ENCODE measurements around the gene CCDC12.

Gene CCDC12

DNA sequence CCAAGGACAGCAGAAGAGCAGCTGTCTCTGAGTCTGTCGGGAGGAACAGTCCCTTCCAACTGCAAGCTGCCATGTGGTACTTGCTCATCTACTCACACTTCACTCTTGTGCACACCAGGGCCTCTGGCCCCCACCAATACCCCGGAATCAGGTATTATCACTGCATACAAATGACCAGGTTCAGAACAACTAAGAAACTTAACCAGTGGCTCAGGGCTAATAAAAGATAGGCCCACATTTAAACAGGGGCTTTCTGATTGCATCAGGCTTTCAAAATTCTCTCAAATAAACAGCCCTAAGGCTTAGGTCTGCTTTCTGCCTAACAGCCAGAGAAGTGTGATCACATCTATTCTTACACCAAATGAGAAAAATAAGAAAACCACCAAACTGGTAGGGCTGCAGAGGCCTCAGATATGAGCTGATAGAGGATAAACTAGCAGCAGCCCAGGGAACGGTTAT is 20.7 kb downstream of the CCDC12 start:
- Mint-ChIP-seq H3K4me3 (peak overlapping the region; percentile 86), H3K9me3 (no peaks in the 10 kb centered on the region), H3K36me3 (ENCODE audit: low read depth) (peaks cover 29% of the 10 kb centered on the region), H3K27ac (peak overlapping the region; percentile 87), H3K4me1 (ENCODE audit: low read depth) (peaks cover 82% of the 10 kb centered on the region), H3K27me3 (ENCODE audit: low read depth) (no peaks in the 10 kb centered on the region)
- no peak for DNase-seq (ENCODE audit: low spot score)

DNA sequence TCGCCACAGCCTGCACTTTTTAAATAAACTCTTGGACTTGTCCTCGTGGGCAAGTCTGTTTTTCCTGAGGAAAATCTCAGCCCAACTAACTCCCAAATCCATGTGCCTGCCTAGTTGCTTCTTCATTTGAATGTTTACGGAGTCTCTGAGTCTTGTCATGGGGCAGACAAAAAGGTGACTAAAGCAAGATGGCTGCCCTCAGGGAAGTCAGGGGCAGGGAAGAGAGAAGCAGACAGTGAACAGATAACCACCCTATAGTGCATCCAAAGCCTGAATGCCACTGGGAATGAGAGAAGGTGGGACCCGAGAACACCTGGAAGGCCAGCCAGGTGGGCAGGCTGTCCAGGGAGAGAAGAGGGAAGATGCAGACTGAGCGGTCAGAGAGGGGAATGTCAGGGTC is 21.4 kb downstream of the CCDC12 start:
- H3K4me3 Mint-ChIP-seq, result peak overlapping the region; percentile 86
- DNase-seq (ENCODE audit: low spot score), result no peak
- no peaks in the 10 kb centered on the region for H3K27me3 Mint-ChIP-seq (ENCODE audit: low read depth)
- peak overlapping the region; percentile 87 for H3K27ac Mint-ChIP-seq
- H3K4me1 Mint-ChIP-seq (ENCODE audit: low read depth), result peaks cover 76% of the 10 kb centered on the region
- H3K36me3 Mint-ChIP-seq (ENCODE audit: low read depth), result peaks cover 27% of the 10 kb centered on the region
- no peaks in the 10 kb centered on the region for H3K9me3 Mint-ChIP-seq

DNA sequence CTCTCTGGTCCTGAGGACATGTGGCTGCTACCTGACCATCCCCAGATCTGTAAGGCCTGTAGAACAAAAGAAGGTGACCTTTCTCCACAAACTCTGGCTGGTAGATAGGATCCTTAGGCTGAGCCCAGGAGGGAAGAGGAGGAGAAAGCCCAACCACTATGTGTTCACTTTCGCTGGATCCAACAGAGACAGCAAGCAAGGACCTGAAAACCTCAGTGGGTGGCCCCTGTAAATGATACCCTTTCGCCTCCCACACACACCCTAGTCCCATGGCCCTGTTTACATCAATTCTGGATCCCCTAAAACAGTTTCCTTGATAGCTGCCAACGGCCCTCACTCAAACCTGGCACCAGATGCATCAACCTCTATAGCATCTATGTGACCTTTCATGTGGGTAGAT is 22.4 kb downstream of the CCDC12 start:
- Mint-ChIP-seq H3K36me3 (ENCODE audit: low read depth) (peaks cover 25% of the 10 kb centered on the region), H3K27me3 (ENCODE audit: low read depth) (no peaks in the 10 kb centered on the region)
- no peak for DNase-seq (ENCODE audit: low spot score)

DNA sequence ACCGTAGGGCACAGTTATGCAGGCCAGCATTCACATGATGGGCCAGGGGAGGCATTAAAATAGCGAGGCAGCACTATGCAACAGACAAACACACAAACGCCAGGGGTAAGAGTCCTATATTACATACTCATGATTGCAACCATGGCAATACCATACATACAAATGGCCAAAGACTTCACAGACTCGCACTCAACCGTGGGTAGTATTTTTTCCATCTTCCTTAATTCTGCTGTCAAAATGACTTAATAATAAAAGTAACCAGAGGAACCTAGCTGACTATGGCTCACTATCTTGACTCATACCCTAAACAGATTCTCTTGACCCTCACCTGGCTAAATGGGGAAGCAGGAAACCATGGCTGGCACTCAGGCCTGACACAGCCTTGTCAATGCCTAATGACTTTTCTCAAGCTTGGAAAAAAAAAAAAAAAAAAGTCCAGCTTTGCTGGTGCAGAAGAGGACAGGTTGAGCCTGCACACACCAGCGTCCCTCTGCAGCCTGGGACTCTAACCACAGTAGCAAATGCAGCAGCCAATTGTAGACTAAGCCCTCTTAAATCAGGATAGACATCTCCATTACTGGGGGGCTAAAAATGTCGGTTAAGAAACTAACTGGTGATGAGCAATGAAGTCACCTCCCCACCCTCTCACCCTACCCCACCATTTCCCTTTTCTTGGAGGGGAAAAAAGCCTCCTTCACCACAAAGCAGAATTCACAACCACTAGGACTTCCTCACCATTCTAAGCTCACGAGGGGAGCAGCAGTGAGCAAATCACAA is 23.1 kb downstream of the CCDC12 start:
- DNase-seq (ENCODE audit: low spot score), result no peak
- peak overlapping the region; percentile 87 for H3K27ac Mint-ChIP-seq
- no peaks in the 10 kb centered on the region for H3K9me3 Mint-ChIP-seq
- H3K27me3 Mint-ChIP-seq (ENCODE audit: low read depth), result no peaks in the 10 kb centered on the region
- H3K36me3 Mint-ChIP-seq (ENCODE audit: low read depth), result peaks cover 21% of the 10 kb centered on the region
- H3K4me1 Mint-ChIP-seq (ENCODE audit: low read depth), result peaks cover 72% of the 10 kb centered on the region
- H3K4me3 Mint-ChIP-seq, result peak overlapping the region; percentile 86

More for the DNA sequence above, 22.4 kb downstream of the CCDC12 start:
- Mint-ChIP-seq H3K27ac (peak overlapping the region; percentile 87), H3K4me1 (ENCODE audit: low read depth) (peaks cover 72% of the 10 kb centered on the region), H3K4me3 (peak overlapping the region; percentile 86), H3K9me3 (no peaks in the 10 kb centered on the region)

DNA sequence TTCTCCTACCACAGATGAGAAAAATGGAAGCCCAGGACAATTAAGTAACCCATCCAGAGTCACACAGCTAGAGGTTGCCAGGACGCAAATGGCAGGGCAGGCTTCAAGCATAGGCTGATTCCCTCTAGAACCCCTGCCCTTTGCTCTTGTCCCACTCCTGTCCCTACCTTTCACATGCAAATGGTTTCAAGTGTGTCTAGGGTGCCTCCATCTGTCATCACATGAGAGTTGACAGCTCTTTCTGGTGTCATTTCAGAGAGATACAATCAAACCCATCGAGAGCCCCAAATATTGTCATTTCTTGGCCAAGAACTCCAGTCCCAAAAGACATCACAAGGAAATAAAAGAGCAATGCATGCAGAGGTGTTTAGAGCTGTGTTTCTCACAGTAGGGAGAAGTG is 23.7 kb downstream of the CCDC12 start:
- peak overlapping the region; percentile 86 for H3K4me3 Mint-ChIP-seq
- peak overlapping the region; percentile 87 for H3K27ac Mint-ChIP-seq
- H3K27me3 Mint-ChIP-seq (ENCODE audit: low read depth), result no peaks in the 10 kb centered on the region

DNA sequence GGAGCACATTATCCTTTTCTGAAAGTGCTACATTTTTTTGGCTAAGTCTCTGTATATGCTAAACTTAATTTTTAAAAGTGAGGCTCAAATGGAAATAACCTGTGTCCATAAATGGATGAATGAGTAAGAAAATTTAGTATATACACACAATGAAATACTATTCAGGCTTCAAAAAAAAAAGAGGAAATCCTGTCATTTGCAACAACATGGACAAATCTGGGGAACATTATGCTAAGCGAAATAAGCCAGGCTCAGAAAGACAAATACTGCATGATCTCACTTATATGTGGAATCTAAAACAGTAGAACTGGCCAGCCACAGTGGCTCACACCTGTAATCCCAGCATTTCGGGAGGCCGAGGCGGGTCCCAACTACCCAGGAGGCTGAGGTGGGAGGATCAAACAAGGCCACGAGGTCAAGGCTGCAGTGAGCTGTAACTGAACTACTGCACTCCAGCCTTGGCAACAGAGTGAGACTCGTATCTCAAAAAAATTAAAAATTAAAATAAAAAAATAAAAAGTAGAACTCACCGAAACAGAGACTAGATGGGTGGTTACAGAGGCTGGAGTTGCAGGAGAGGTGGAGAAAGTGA is 25.8 kb downstream of the CCDC12 start:
- Mint-ChIP-seq H3K36me3 (ENCODE audit: low read depth) (peaks cover 34% of the 10 kb centered on the region), H3K27ac (peak overlapping the region; percentile 58), H3K9me3 (no peaks in the 10 kb centered on the region), H3K27me3 (ENCODE audit: low read depth) (no peaks in the 10 kb centered on the region), H3K4me1 (ENCODE audit: low read depth) (peaks cover 83% of the 10 kb centered on the region), H3K4me3 (peak overlapping the region; percentile 18)
- DNase-seq (ENCODE audit: low spot score), result no peak

More for the DNA sequence above, 23.7 kb downstream of the CCDC12 start:
- H3K4me1 Mint-ChIP-seq (ENCODE audit: low read depth), result peaks cover 78% of the 10 kb centered on the region
- no peaks in the 10 kb centered on the region for H3K9me3 Mint-ChIP-seq
- no peak for DNase-seq (ENCODE audit: low spot score)
- H3K36me3 Mint-ChIP-seq (ENCODE audit: low read depth), result peaks cover 18% of the 10 kb centered on the region

DNA sequence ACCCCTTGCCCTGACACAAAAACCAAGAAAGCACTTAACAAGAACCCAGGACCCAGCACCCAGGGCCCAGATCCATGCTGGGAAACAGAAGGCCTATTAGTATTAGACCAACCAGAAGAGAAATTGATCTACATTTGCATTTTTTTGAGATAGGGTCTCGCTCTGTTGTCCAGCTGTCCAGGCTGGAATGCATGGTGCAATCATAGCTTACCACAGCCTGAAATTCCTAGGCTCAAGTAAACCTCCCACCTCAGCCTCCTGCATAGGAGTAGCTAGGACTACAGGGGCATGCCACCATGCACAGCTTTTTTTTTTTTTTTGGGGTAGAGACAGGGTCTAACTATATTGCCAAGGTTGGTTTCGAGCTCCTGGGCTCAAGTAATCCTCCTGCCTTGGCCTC is 26.4 kb downstream of the CCDC12 start:
- Mint-ChIP-seq H3K27me3 (ENCODE audit: low read depth) (no peaks in the 10 kb centered on the region), H3K27ac (peak overlapping the region; percentile 76), H3K36me3 (ENCODE audit: low read depth) (peaks cover 39% of the 10 kb centered on the region), H3K4me1 (ENCODE audit: low read depth) (peaks cover 82% of the 10 kb centered on the region), H3K9me3 (no peaks in the 10 kb centered on the region), H3K4me3 (peak overlapping the region; percentile 63)
- no peak for DNase-seq (ENCODE audit: low spot score)

DNA sequence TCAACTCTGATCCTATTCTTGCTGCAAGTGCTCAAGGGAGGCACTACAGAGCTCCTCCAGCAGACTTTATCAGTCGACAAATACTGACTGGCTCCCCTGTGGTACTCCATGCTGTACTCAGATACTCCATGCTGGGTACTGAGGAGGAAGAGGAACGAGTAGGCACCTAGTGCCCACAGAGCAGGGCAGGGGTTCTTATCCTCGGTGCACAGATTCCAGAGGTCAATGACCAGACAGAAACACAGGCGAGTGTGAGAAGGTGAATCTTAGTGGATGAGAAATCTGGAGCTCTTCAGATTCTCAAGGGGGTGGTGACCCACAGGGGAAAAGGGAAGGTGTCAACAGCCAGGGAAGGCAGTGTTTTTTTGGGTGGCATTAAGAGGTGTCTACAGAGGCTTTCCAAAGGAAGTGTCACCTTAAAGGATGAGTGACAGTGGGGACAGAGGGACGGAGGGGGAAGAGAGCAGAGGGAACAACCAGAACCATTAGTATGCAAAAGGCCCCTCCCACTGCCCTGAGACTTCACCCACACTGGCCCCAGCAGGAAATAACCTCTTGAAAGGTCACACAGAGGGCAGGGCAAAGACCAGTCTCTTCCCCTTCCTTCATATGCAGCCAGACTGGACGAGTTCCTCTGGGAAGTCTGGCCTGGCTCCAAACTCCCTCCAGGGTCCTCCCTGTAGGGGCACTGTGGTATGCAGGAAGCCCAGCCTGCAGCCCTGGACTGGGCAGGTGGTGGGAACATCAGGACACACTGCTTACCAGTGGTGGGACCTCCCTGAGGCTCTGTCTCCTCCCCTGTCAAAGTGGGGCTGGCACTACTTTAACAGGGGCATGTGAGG is 27.5 kb downstream of the CCDC12 start:
- H3K4me3 Mint-ChIP-seq, result peak overlapping the region; percentile 74
- no peaks in the 10 kb centered on the region for H3K27me3 Mint-ChIP-seq (ENCODE audit: low read depth)
- no peak for DNase-seq (ENCODE audit: low spot score)
- peaks cover 39% of the 10 kb centered on the region for H3K36me3 Mint-ChIP-seq (ENCODE audit: low read depth)
- no peaks in the 10 kb centered on the region for H3K9me3 Mint-ChIP-seq
- peaks cover 80% of the 10 kb centered on the region for H3K4me1 Mint-ChIP-seq (ENCODE audit: low read depth)
- H3K27ac Mint-ChIP-seq, result peak overlapping the region; percentile 92

DNA sequence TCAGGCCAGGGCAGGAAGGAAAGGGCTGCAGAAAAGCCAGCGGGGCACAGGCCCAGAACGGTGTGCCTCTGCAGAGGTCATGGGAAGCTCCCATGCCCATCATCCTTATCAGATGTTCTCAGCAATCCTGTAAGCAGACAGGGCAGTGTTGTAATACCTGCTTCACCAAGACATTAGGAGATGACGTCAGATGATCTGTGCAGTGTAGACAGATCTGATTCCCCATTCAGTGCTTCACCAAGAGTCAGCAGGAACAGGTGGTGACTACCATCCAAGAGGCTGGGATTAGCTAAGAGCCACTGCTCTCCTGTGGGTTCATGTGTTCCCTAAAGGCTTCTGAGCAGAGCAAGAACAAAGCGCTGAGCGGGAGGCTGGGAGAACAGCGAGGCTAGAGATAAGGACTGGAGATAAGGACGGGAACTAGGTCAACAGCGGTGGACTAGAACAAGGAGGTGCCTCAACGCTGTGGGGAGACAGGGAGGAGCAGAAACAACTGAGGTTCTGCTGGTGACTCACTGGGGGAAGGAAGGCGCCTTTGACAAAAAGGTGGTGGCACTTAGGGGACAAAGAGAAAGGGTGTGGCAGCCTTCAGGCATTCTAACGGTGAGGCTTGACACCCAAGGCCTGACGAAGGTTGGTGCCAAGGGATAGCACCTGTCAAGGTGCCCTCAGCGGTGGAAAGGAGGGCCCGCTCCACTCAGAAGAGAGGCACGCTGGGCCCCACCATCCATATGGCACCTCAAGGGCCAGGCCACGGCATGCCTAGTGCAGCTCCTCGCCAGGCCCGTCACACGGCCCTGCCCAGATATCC is 28.4 kb downstream of the CCDC12 start:
- Mint-ChIP-seq H3K9me3 (no peaks in the 10 kb centered on the region), H3K27me3 (ENCODE audit: low read depth) (no peaks in the 10 kb centered on the region), H3K36me3 (ENCODE audit: low read depth) (peaks cover 35% of the 10 kb centered on the region), H3K4me3 (peak overlapping the region; percentile 74), H3K27ac (peak overlapping the region; percentile 92), H3K4me1 (ENCODE audit: low read depth) (peaks cover 77% of the 10 kb centered on the region)
- peak; percentile 69 for DNase-seq (ENCODE audit: low spot score)

DNA sequence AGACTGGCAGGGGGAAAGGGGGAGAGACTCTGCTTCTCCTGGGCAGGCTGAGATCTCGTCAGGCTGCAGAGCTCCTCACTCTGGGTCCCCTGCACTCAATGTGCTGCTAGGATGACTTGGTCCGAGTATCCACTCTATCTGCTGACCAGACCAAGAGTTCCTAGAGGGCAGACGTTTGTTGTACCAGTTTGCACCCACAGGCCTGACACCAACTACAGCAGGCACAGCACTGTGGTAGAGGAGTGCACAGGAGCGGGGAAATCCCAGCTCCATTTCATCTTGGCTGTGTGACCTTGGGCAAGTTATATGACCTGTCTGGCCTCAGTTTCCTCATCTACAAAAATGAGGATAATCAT is 29.0 kb downstream of the CCDC12 start:
- peak overlapping the region; percentile 74 for H3K4me3 Mint-ChIP-seq
- peak overlapping the region; percentile 92 for H3K27ac Mint-ChIP-seq
- H3K36me3 Mint-ChIP-seq (ENCODE audit: low read depth), result peaks cover 35% of the 10 kb centered on the region
- no peak for DNase-seq (ENCODE audit: low spot score)
- H3K27me3 Mint-ChIP-seq (ENCODE audit: low read depth), result no peaks in the 10 kb centered on the region
- no peaks in the 10 kb centered on the region for H3K9me3 Mint-ChIP-seq
- peaks cover 75% of the 10 kb centered on the region for H3K4me1 Mint-ChIP-seq (ENCODE audit: low read depth)

DNA sequence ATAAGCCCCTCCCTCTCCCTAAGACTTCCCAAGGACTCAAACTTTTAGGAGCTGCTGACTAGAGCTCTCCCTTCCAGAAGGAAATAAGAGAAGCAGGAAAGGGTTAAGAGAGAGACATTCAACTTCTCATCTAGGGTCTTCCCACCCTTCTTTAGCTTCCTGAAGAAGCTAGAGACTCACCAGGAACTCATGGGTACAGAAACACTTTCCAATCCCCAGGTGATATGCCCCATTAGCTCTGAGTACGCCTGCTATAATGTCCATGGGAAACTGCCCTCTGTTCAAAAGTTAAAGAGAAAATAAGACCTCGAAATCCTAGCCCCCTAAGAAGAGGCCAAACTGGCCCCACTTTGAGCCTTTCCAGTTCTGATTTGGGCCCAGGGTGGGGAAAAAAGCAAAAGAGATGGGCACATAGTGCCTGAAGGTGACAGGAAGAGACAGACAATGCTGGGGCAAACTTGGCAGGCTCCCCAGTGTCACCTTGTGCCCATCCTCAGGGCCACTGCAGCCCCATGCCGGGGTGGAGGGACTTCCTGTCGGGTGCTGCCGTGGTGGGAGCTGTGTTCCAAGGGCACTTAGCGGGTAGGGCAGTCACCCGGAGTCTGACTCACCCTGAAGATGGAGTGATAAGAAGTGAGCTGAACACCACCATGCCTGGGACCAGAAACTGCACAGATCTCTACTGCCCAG is 29.5 kb downstream of the CCDC12 start:
- peak overlapping the region; percentile 74 for H3K4me3 Mint-ChIP-seq
- peaks cover 33% of the 10 kb centered on the region for H3K36me3 Mint-ChIP-seq (ENCODE audit: low read depth)
- peak overlapping the region; percentile 92 for H3K27ac Mint-ChIP-seq
- H3K27me3 Mint-ChIP-seq (ENCODE audit: low read depth), result no peaks in the 10 kb centered on the region
- peaks cover 71% of the 10 kb centered on the region for H3K4me1 Mint-ChIP-seq (ENCODE audit: low read depth)
- H3K9me3 Mint-ChIP-seq, result no peaks in the 10 kb centered on the region
- peak; percentile 79 for DNase-seq (ENCODE audit: low spot score)

DNA sequence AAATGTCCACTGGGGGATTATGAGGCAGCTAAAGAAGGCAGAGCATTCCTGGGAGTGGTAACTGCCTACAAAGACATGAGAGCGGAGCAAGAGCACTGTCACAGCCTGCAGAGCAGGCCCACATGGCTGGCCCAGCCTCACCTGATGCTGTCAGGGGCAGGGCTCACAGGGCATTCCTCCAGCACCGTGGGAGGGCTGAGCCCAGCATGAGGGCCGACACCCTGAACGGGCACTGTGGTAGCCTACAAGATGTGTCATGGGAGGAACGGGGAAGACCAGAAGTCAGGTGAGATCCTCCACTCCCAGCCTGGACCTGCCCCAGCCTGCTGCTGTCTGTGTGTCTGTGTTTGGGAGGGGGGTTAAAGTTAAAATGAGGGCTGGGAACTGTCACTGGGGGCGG is 30.1 kb downstream of the CCDC12 start:
- no peaks in the 10 kb centered on the region for H3K9me3 Mint-ChIP-seq
- peaks cover 30% of the 10 kb centered on the region for H3K36me3 Mint-ChIP-seq (ENCODE audit: low read depth)
- H3K4me3 Mint-ChIP-seq, result peak overlapping the region; percentile 62
- H3K27me3 Mint-ChIP-seq (ENCODE audit: low read depth), result no peaks in the 10 kb centered on the region
- no peak for DNase-seq (ENCODE audit: low spot score)
- peaks cover 67% of the 10 kb centered on the region for H3K4me1 Mint-ChIP-seq (ENCODE audit: low read depth)
- peak overlapping the region; percentile 92 for H3K27ac Mint-ChIP-seq

DNA sequence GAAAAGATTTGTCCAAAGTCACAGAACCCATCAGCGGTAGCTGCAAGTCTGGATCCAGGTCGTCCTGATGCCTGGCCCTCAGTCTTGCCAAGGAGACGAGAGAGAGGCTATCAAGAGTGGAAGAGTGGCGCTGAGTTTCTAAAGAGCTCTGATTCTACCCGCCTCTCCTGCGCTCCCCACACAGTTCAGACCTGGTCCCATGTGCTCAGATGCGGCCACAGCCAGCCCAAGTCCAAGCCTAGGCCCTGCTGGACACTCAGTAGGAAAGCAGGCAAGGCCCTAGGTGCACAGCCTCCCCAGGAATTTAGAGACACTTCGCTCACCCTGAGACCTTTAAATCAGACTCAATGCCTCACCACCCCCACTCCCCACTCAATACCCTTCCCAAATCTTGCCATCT is 32.4 kb downstream of the CCDC12 start:
- peaks cover 38% of the 10 kb centered on the region for H3K36me3 Mint-ChIP-seq (ENCODE audit: low read depth)
- no peak overlapping the region for H3K4me3 Mint-ChIP-seq
- peak overlapping the region; percentile 51 for H3K27ac Mint-ChIP-seq
- H3K4me1 Mint-ChIP-seq (ENCODE audit: low read depth), result peaks cover 68% of the 10 kb centered on the region
- no peaks in the 10 kb centered on the region for H3K9me3 Mint-ChIP-seq
- no peak for DNase-seq (ENCODE audit: low spot score)
- no peaks in the 10 kb centered on the region for H3K27me3 Mint-ChIP-seq (ENCODE audit: low read depth)
